H9 (cell line): Measurements from ENCODE around the gene ENO3. TPM values are rescaled to one million over a fixed set of nuclear protein-coding genes. Genes with fewer than 3 reads are reported as not detected.

Experiments
- DNase-seq: peaks from one replicate; pipeline ENCODE4 v3.0.0-alpha.2; 2017
- H2AFZ ChIP-seq: one replicate; pipeline ENCODE4 v1.6.1; 2013; ENCODE audit warnings: mild to moderate bottlenecking, low read length, control low read depth, moderate library complexity
- H2AK5ac ChIP-seq: 2 replicates; pipeline ENCODE4 v1.6.1; 2013; ENCODE audit warnings: low read length, control low read depth, mixed read lengths; ENCODE audit not compliant: insufficient read length
- H2BK120ac ChIP-seq: one replicate; pipeline ENCODE4 v1.6.1; 2013; ENCODE audit warnings: low read depth, mild to moderate bottlenecking, low read length, control low read depth, inconsistent platforms; ENCODE audit not compliant: poor library complexity, severe bottlenecking
- H2BK12ac ChIP-seq: 2 replicates; pipeline ENCODE4 v1.6.1; 2013; ENCODE audit warnings: low read length, control low read depth, mixed read lengths, low read depth; ENCODE audit not compliant: insufficient read length
- H2BK15ac ChIP-seq: 2 replicates; pipeline ENCODE4 v1.6.1; 2013; ENCODE audit warnings: low read depth, low read length, control low read depth
- H2BK20ac ChIP-seq: one replicate; pipeline ENCODE4 v1.6.1; 2013; ENCODE audit warnings: low read depth, mild to moderate bottlenecking, low read length, control low read depth, inconsistent platforms; ENCODE audit not compliant: poor library complexity, severe bottlenecking
- H2BK5ac ChIP-seq: 2 replicates; pipeline ENCODE4 v1.6.1; 2013; ENCODE audit warnings: low read length, control low read depth, mixed read lengths; ENCODE audit not compliant: insufficient read length
- H3K14ac ChIP-seq: 2 replicates; pipeline ENCODE4 v1.6.1; 2013; ENCODE audit warnings: low read length, control low read depth; ENCODE audit not compliant: insufficient read depth
- H3K18ac ChIP-seq: 2 replicates; pipeline ENCODE4 v1.6.1; 2013; ENCODE audit warnings: low read depth, mild to moderate bottlenecking, mixed read lengths, low read length, control low read depth; ENCODE audit not compliant: insufficient read length
- H3K23ac ChIP-seq: 2 replicates; pipeline ENCODE4 v1.6.1; 2013; ENCODE audit warnings: low read length, control low read depth, mixed read lengths, low read depth; ENCODE audit not compliant: insufficient read length
- H3K23me2 ChIP-seq: 2 replicates; pipeline ENCODE4 v1.6.1; 2013; ENCODE audit warnings: low read depth, mild to moderate bottlenecking, mixed read lengths, low read length, control low read depth; ENCODE audit not compliant: insufficient read length, poor library complexity, severe bottlenecking
- H3K27ac ChIP-seq: 2 replicates; pipeline ENCODE4 v1.5.1; 2013; ENCODE audit warnings: low read length, control low read depth, mixed read lengths, low read depth; ENCODE audit not compliant: insufficient read length
- H3K27me3 ChIP-seq: 2 replicates; pipeline ENCODE4 v1.6.1; 2013; ENCODE audit warnings: low read length, control low read depth, inconsistent platforms; ENCODE audit not compliant: insufficient read depth
- H3K4ac ChIP-seq: 2 replicates; pipeline ENCODE4 v1.6.1; 2013; ENCODE audit warnings: low read depth, mild to moderate bottlenecking, control low read depth, inconsistent platforms, low read length, moderate library complexity
- H3K4me1 ChIP-seq: 2 replicates; pipeline ENCODE4 v1.6.1; 2013; ENCODE audit warnings: low read length, control low read depth, inconsistent platforms; ENCODE audit not compliant: insufficient read depth
- H3K4me2 ChIP-seq: 2 replicates; pipeline ENCODE4 v1.6.1; 2013; ENCODE audit warnings: low read length, control low read depth, mixed read lengths; ENCODE audit not compliant: insufficient read length, insufficient read depth
- H3K56ac ChIP-seq: 2 replicates; pipeline ENCODE4 v1.6.1; 2013; ENCODE audit warnings: low read depth, mild to moderate bottlenecking, mixed read lengths, low read length, control low read depth; ENCODE audit not compliant: insufficient read length
- H3K79me1 ChIP-seq: 2 replicates; pipeline ENCODE4 v1.6.1; 2013; ENCODE audit warnings: low read depth, mild to moderate bottlenecking, moderate library complexity, low read length, control low read depth, inconsistent platforms; ENCODE audit not compliant: insufficient read depth, poor library complexity, severe bottlenecking
- H3K79me2 ChIP-seq: 2 replicates; pipeline ENCODE4 v1.6.1; 2013; ENCODE audit warnings: low read length, control low read depth, inconsistent platforms; ENCODE audit not compliant: insufficient read depth
- H3K9ac ChIP-seq: 2 replicates; pipeline ENCODE4 v1.6.1; 2013; ENCODE audit warnings: low read length, control low read depth, mixed read lengths; ENCODE audit not compliant: insufficient read length; ENCODE audit errors: extremely low read depth
- H3K9me3 ChIP-seq: one replicate; pipeline ENCODE4 v1.6.1; 2013; ENCODE audit warnings: low read depth, low read length, inconsistent platforms; ENCODE audit not compliant: control insufficient read depth
- H3T11ph ChIP-seq: one replicate; pipeline ENCODE4 v1.6.1; 2013; ENCODE audit warnings: mild to moderate bottlenecking, low read length, control low read depth, inconsistent platforms
- H4K20me1 ChIP-seq: one replicate; pipeline ENCODE4 v1.6.1; 2013; ENCODE audit not compliant: control insufficient read depth, insufficient read length, insufficient read depth
- H4K5ac ChIP-seq: 2 replicates; pipeline ENCODE4 v1.6.1; 2013; ENCODE audit warnings: low read depth, mild to moderate bottlenecking, mixed read lengths, low read length, control low read depth; ENCODE audit not compliant: insufficient read length
- H4K8ac ChIP-seq: replicated peaks from 2 replicates; pipeline ENCODE4 v1.6.1; 2013; ENCODE audit warnings: low read length, control low read depth, mixed read lengths, low read depth; ENCODE audit not compliant: insufficient read length
- H4K91ac ChIP-seq: 2 replicates; pipeline ENCODE4 v1.6.1; 2013; ENCODE audit warnings: low read depth, mild to moderate bottlenecking, moderate library complexity, mixed read lengths, low read length, control low read depth; ENCODE audit not compliant: insufficient read length
- H3K27ac Mint-ChIP-seq, 3 experiments: 2 replicates in 2 of 3; 3 replicates in 1 of 3; pipeline ENCODE4 v1.8.0; 2020 to 2021; ENCODE audit warnings: mixed read lengths in 3 of 3, mild to moderate bottlenecking in 1 of 3, moderate library complexity in 1 of 3
- H3K27me3 Mint-ChIP-seq: 2 replicates; pipeline ENCODE4 v1.8.0; 2021; ENCODE audit warnings: low read depth, mild to moderate bottlenecking, moderate library complexity, mixed read lengths
- H3K36me3 Mint-ChIP-seq, 3 experiments: 2 replicates in 2 of 3; 3 replicates in 1 of 3; pipeline ENCODE4 v1.8.0; 2020 to 2021; ENCODE audit warnings: low read depth in 3 of 3, mixed read lengths in 3 of 3; ENCODE audit not compliant: insufficient read depth in 1 of 3
- H3K4me1 Mint-ChIP-seq, 2 experiments: 2 replicates each; pipeline ENCODE4 v1.8.0; 2020; ENCODE audit warnings: mixed read lengths in 2 of 2
- H3K4me3 Mint-ChIP-seq, 2 experiments: 2 replicates in 1 of 2; 3 replicates in 1 of 2; pipeline ENCODE4 v1.8.0; 2020 to 2021; ENCODE audit warnings: mild to moderate bottlenecking in 2 of 2, mixed read lengths in 2 of 2, moderate library complexity in 1 of 2
- H3K9me3 Mint-ChIP-seq, 2 experiments: 2 replicates in 1 of 2; 3 replicates in 1 of 2; pipeline ENCODE4 v1.8.0; 2020; ENCODE audit warnings: mild to moderate bottlenecking in 2 of 2, mixed read lengths in 2 of 2, moderate library complexity in 1 of 2
- WGBS: extraction: QIAGEN DNeasy Blood & Tissue Kit; methylation state at CpG from one replicate; pipeline ENCODE4 v1.1.7; 2013; ENCODE audit warnings: missing lambda C conversion rate, low lambda C conversion rate, mixed read lengths; ENCODE audit not compliant: insufficient read length; ENCODE audit errors: extremely low coverage; 5-methylcytosine and 5-hydroxymethylcytosine counted together
- total RNA-seq: library from RNA; stranded (reverse); gene quantifications from 2 replicates; pipeline ENCODE4 v1.2.1, GENCODE V29; 2021
- TF ChIP-seq, protein P1 (sequence below): fragments of 200-600 bp; sonication (generic); conservative IDR thresholded peaks from 3 replicates; pipeline ENCODE4 v1.8.0; 2021; ENCODE audit warnings: antibody characterized with exemption, mild to moderate bottlenecking

ENO3 gene
- total RNA-seq, 1 experiment from 2014 or later: 25.4 TPM

DNA sequence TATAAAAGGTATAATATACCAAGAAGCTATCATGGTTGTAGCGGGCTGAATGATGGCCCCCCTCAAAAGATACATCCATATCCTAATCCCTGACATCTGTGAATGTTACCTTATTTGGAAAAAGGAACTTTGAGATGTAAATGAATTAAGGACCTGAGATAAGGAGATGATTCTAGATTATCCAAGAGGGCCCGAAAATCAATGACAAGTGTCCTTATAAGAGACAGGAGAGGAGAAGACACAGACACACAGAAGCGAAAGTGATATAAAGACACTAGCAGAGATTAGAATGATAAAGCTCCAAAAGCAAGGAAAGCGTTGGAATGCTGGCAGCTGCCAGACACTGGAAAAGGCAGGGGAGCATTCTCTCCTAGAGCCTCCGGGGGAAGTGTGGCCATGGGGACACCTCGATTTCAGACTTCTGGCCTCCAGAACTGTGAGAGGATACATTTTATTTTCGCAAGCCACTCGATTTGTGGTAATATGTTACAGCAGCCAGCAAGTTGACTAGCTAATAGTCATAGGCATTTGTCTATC lies 31.3 kb upstream of the ENO3 start:
- Histone ChIP-seq H3K14ac (no peak overlapping the region), H2BK120ac (no peak overlapping the region), H3K9me3 (no peaks in the 10 kb centered on the region), H2BK20ac (no peak overlapping the region), H3K23ac (no peak overlapping the region), H4K5ac (no peak overlapping the region), H3K18ac (no peak overlapping the region), H4K91ac (no peak overlapping the region), H2AK5ac (no peak overlapping the region), H3K27ac (no peak overlapping the region), H2BK12ac (no peak overlapping the region), H2AFZ (no peak overlapping the region), H3K4me1 (peaks cover 3% of the 10 kb centered on the region; the same call in 1 of the 2 replicates), H2BK15ac (no peak overlapping the region), H3K9ac (no peak overlapping the region), H2BK5ac (no peak overlapping the region), H4K20me1 (no peaks in the 10 kb centered on the region), H3K4ac (no peak overlapping the region), H4K8ac (no peak overlapping the region), H3K56ac (no peak overlapping the region), H3K23me2 (no peaks in the 10 kb centered on the region), H3K79me1 (no peaks in the 10 kb centered on the region), H3K4me2 (no peak overlapping the region), H3K27me3 (no peaks in the 10 kb centered on the region), H3K79me2 (no peaks in the 10 kb centered on the region), H3T11ph (no peak overlapping the region)
- Mint-ChIP-seq H3K27ac (peak overlapping the region in 1 of 3 experiments; percentile 89; a peak in 2 of 7 replicates), H3K9me3 (no peaks in the 10 kb centered on the region), H3K4me3 (no peak overlapping the region), H3K27me3 (no peaks in the 10 kb centered on the region; the same call in 1 of the 2 replicates), H3K4me1 (peaks cover 7% of the 10 kb centered on the region in 2 experiments), H3K36me3 (no peaks in the 10 kb centered on the region)
- WGBS: no CpG with 5 or more reads among the region's 8 CpGs
- TF ChIP-seq, protein P1, sequence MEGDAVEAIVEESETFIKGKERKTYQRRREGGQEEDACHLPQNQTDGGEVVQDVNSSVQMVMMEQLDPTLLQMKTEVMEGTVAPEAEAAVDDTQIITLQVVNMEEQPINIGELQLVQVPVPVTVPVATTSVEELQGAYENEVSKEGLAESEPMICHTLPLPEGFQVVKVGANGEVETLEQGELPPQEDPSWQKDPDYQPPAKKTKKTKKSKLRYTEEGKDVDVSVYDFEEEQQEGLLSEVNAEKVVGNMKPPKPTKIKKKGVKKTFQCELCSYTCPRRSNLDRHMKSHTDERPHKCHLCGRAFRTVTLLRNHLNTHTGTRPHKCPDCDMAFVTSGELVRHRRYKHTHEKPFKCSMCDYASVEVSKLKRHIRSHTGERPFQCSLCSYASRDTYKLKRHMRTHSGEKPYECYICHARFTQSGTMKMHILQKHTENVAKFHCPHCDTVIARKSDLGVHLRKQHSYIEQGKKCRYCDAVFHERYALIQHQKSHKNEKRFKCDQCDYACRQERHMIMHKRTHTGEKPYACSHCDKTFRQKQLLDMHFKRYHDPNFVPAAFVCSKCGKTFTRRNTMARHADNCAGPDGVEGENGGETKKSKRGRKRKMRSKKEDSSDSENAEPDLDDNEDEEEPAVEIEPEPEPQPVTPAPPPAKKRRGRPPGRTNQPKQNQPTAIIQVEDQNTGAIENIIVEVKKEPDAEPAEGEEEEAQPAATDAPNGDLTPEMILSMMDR: 0 out of 3 replicates have a peak, but pooled peaks have one; percentile 11
- DNase-seq: peak; percentile 40
